ENCODE results near the gene ACTG1. TPM values are rescaled to one million over a fixed set of nuclear protein-coding genes. Genes with fewer than 3 reads are reported as not detected.

Gene ACTG1
- total and polyA plus RNA-seq, 2 of the 13 experiments (the other 11 are each of a cell fraction or from before 2014, with no cell fraction given) = 973 to 1,138 TPM

DNA sequence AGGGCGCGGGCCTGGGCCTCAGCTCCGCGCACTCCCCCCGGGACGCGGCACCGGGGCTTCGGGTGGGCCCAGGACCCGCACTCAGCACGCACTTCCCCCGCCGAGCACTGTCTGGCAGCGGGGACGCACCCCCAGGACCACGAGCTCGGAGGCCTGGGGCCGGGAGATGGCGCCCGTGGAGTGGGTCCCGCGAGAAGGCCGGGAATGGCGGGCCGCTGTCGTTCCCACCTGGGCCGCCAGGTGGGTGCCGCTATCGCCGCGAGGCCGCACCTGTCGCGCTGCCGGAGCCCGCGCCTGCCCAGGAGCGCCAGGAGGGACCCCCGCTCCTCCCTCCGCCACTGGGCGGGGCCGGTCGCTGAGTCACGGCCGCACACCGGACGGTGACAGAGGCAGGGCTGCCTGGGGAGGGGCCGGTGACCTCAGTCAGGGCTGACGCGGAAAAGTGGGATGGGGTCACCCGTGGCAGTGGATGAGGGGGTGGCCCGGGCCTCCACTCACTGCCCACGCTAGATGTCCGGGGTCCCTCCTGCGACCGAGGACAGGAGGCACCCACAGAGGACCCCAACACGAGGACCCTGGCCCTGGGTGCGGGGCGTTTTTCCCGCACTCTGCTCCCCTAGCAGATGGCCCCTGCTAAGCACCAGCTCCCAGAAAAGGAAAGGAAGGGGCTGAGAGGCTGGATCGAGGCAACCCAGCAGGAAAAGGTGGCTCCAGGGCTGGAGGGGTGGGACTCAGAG, 6.9 kb upstream of the ACTG1 start (continued):
- TF ChIP-seq ZNF530 (CRISPR knock-in tag; IDR thresholded peaks at IDR 0.05; ENCODE audit: low read depth) (no peak), CAMTA2 (CRISPR knock-in tag; IDR thresholded peaks at IDR 0.05; ENCODE audit: borderline replicate concordance) (no peak), ZNF451 (CRISPR knock-in tag; IDR thresholded peaks at IDR 0.05) (peak; percentile 91), ZNF430 (CRISPR knock-in tag; IDR thresholded peaks at IDR 0.05) (no peak), FOXK1 (CRISPR knock-in tag; IDR thresholded peaks at IDR 0.05; ENCODE audit: borderline replicate concordance, low read depth) (no peak), ZNF510 (CRISPR knock-in tag; IDR thresholded peaks at IDR 0.05; ENCODE audit: low read depth) (no peak), SP140L (CRISPR knock-in tag; IDR thresholded peaks at IDR 0.05; ENCODE audit: borderline replicate concordance) (no peak), THYN1 (CRISPR knock-in tag; IDR thresholded peaks at IDR 0.05; ENCODE audit: borderline replicate concordance, low read depth) (no peak), ZNF274 (CRISPR knock-in tag; IDR thresholded peaks at IDR 0.05) (peak; percentile 39; the same call in 1 of the 2 replicates), MLLT10 (CRISPR knock-in tag; IDR thresholded peaks at IDR 0.05) (no peak)
- TF ChIP-seq, protein P1, sequence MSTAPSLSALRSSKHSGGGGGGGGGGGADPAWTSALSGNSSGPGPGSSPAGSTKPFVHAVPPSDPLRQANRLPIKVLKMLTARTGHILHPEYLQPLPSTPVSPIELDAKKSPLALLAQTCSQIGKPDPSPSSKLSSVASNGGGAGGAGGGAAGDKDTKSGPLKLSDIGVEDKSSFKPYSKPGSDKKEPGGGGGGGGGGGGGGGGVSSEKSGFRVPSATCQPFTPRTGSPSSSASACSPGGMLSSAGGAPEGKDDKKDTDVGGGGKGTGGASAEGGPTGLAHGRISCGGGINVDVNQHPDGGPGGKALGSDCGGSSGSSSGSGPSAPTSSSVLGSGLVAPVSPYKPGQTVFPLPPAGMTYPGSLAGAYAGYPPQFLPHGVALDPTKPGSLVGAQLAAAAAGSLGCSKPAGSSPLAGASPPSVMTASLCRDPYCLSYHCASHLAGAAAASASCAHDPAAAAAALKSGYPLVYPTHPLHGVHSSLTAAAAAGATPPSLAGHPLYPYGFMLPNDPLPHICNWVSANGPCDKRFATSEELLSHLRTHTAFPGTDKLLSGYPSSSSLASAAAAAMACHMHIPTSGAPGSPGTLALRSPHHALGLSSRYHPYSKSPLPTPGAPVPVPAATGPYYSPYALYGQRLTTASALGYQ (CRISPR knock-in tag; IDR thresholded peaks at IDR 0.05) = no peak
- TF ChIP-seq, protein P2, sequence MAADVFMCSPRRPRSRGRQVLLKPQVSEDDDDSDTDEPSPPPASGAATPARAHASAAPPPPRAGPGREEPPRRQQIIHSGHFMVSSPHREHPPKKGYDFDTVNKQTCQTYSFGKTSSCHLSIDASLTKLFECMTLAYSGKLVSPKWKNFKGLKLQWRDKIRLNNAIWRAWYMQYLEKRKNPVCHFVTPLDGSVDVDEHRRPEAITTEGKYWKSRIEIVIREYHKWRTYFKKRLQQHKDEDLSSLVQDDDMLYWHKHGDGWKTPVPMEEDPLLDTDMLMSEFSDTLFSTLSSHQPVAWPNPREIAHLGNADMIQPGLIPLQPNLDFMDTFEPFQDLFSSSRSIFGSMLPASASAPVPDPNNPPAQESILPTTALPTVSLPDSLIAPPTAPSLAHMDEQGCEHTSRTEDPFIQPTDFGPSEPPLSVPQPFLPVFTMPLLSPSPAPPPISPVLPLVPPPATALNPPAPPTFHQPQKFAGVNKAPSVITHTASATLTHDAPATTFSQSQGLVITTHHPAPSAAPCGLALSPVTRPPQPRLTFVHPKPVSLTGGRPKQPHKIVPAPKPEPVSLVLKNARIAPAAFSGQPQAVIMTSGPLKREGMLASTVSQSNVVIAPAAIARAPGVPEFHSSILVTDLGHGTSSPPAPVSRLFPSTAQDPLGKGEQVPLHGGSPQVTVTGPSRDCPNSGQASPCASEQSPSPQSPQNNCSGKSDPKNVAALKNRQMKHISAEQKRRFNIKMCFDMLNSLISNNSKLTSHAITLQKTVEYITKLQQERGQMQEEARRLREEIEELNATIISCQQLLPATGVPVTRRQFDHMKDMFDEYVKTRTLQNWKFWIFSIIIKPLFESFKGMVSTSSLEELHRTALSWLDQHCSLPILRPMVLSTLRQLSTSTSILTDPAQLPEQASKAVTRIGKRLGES (CRISPR knock-in tag; IDR thresholded peaks at IDR 0.05; ENCODE audit: borderline replicate concordance) = no peak
- TF ChIP-seq, protein P3, sequence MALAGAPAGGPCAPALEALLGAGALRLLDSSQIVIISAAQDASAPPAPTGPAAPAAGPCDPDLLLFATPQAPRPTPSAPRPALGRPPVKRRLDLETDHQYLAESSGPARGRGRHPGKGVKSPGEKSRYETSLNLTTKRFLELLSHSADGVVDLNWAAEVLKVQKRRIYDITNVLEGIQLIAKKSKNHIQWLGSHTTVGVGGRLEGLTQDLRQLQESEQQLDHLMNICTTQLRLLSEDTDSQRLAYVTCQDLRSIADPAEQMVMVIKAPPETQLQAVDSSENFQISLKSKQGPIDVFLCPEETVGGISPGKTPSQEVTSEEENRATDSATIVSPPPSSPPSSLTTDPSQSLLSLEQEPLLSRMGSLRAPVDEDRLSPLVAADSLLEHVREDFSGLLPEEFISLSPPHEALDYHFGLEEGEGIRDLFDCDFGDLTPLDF (CRISPR knock-in tag; IDR thresholded peaks at IDR 0.05) = no peak
- TF ChIP-seq, protein P4, sequence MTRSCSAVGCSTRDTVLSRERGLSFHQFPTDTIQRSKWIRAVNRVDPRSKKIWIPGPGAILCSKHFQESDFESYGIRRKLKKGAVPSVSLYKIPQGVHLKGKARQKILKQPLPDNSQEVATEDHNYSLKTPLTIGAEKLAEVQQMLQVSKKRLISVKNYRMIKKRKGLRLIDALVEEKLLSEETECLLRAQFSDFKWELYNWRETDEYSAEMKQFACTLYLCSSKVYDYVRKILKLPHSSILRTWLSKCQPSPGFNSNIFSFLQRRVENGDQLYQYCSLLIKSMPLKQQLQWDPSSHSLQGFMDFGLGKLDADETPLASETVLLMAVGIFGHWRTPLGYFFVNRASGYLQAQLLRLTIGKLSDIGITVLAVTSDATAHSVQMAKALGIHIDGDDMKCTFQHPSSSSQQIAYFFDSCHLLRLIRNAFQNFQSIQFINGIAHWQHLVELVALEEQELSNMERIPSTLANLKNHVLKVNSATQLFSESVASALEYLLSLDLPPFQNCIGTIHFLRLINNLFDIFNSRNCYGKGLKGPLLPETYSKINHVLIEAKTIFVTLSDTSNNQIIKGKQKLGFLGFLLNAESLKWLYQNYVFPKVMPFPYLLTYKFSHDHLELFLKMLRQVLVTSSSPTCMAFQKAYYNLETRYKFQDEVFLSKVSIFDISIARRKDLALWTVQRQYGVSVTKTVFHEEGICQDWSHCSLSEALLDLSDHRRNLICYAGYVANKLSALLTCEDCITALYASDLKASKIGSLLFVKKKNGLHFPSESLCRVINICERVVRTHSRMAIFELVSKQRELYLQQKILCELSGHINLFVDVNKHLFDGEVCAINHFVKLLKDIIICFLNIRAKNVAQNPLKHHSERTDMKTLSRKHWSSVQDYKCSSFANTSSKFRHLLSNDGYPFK (CRISPR knock-in tag; IDR thresholded peaks at IDR 0.05; ENCODE audit: borderline replicate concordance) = no peak
- TF ChIP-seq, protein P5, sequence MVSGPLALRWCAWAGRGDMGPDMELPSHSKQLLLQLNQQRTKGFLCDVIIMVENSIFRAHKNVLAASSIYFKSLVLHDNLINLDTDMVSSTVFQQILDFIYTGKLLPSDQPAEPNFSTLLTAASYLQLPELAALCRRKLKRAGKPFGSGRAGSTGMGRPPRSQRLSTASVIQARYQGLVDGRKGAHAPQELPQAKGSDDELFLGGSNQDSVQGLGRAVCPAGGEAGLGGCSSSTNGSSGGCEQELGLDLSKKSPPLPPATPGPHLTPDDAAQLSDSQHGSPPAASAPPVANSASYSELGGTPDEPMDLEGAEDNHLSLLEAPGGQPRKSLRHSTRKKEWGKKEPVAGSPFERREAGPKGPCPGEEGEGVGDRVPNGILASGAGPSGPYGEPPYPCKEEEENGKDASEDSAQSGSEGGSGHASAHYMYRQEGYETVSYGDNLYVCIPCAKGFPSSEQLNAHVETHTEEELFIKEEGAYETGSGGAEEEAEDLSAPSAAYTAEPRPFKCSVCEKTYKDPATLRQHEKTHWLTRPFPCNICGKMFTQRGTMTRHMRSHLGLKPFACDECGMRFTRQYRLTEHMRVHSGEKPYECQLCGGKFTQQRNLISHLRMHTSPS (CRISPR knock-in tag; IDR thresholded peaks at IDR 0.05; ENCODE audit: low read depth) = 0 out of 2 replicates have a peak, but pooled peaks have one; percentile 29
- TF ChIP-seq, protein P6, sequence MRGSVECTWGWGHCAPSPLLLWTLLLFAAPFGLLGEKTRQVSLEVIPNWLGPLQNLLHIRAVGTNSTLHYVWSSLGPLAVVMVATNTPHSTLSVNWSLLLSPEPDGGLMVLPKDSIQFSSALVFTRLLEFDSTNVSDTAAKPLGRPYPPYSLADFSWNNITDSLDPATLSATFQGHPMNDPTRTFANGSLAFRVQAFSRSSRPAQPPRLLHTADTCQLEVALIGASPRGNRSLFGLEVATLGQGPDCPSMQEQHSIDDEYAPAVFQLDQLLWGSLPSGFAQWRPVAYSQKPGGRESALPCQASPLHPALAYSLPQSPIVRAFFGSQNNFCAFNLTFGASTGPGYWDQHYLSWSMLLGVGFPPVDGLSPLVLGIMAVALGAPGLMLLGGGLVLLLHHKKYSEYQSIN (CRISPR knock-in tag; IDR thresholded peaks at IDR 0.05; ENCODE audit: borderline replicate concordance) = no peak
